Prostate gland (tissue), 2 donors: ENCODE data around the gene LRRTM4. TPM values are rescaled to one million over a fixed set of nuclear protein-coding genes. Genes with fewer than 3 reads are reported as not detected.

Experiments used
- DNase-seq: peaks from one replicate; pipeline ENCODE4 v3.0.0-alpha.2; 2019; ENCODE audit warnings: low spot score
- H3K27ac ChIP-seq, 2 donors: fragments of 200-600 bp; sonication (generic); 2 replicates each; pipeline ENCODE4 v1.5.1; 2017 to 2019
- H3K27me3 ChIP-seq: fragments of 200-600 bp; sonication (generic); replicated peaks from 2 replicates; pipeline ENCODE4 v1.5.1; 2019; ENCODE audit not compliant: insufficient read depth
- H3K36me3 ChIP-seq, 2 donors: fragments of 200-600 bp; sonication (generic); 1 replicate in 1 of 2; 2 replicates in 1 of 2; pipeline versions ENCODE4 v1.5.1 to v1.8.1; 2017 to 2019
- H3K4me1 ChIP-seq: fragments of 200-600 bp; sonication (generic); replicated peaks from 2 replicates; pipeline ENCODE4 v1.5.1; 2019
- H3K4me3 ChIP-seq, 2 donors: fragments of 200-600 bp; sonication (generic); 2 replicates each; pipeline ENCODE4 v1.5.1; 2017 to 2019
- H3K9me3 ChIP-seq: fragments of 200-600 bp; sonication (generic); 2 replicates; pipeline ENCODE4 v1.5.1; 2017
- CTCF ChIP-seq, 4 experiments: fragments of 200-600 bp in 2 of 4; fragments of 450-650 bp in 2 of 4; sonication (generic) in 2 of 4; IDR thresholded peaks; 1 replicate in 3 of 4; 2 replicates in 1 of 4; pipeline ENCODE4 v1.5.1; 2016 to 2019; ENCODE audit warnings: antibody characterized with exemption in 4 of 4, mild to moderate bottlenecking in 2 of 4, moderate library complexity in 2 of 4
- POLR2A ChIP-seq: fragments of 450-650 bp; IDR thresholded peaks from one replicate; pipeline ENCODE4 v1.6.1; 2016; ENCODE audit warnings: antibody characterized with exemption, mild to moderate bottlenecking
- POLR2AphosphoS5 ChIP-seq: sonication (generic); formaldehyde crosslinking; IDR thresholded peaks from one replicate; pipeline ENCODE4 v1.6.1; 2017; ENCODE audit warnings: antibody characterized with exemption
- WGBS: methylation state at CpG from one replicate; pipeline ENCODE4 v1.1.5; 2018; 5-methylcytosine and 5-hydroxymethylcytosine counted together
- intact Hi-C: fragments of 100-400 bp; cut with DNase I; formaldehyde crosslinking; loops from one replicate; pipeline ENCODE4 v1.14.2; 2022
- total RNA-seq, 2 donors: library from RNA; depleted of rRNA; stranded (reverse); fragments of >200 nt; gene quantifications; one replicate each; pipeline ENCODE4 v1.1.0, GENCODE V29; 2016

LRRTM4 gene
- total RNA-seq, 2 donors from 2014 or later = 0.09 to 6.2 TPM

- Histone ChIP-seq H3K4me3 (no peak overlapping the region), H3K9me3 (no peaks in the 10 kb centered on the region), H3K27me3 (no peaks in the 10 kb centered on the region), H3K4me1 (no peaks in the 10 kb centered on the region), H3K27ac (no peak overlapping the region), H3K36me3 (no peaks in the 10 kb centered on the region)
- WGBS = 85% methylated on average over 3 of the region's 3 CpGs
- intact Hi-C loops = no loop called here
- DNase-seq = no peak
- no peak for TF ChIP-seq POLR2AphosphoS5
- no peak for TF ChIP-seq POLR2A
- TF ChIP-seq CTCF (IDR thresholded peaks at IDR 0.05) = no peak
Observed at GRCh38 chr2:77268626-77269025, 253.6 kb downstream of the LRRTM4 start.

GRCh38 chr2:77232909-77233425 lies 289.2 kb downstream of the LRRTM4 start:
- Histone ChIP-seq H3K9me3 (no peaks in the 10 kb centered on the region), H3K4me1 (no peaks in the 10 kb centered on the region), H3K36me3 (no peaks in the 10 kb centered on the region), H3K27me3 (no peaks in the 10 kb centered on the region), H3K27ac (no peak overlapping the region), H3K4me3 (no peak overlapping the region)
- intact Hi-C loops = no loop called here
- TF ChIP-seq POLR2AphosphoS5 (no peak), POLR2A (no peak), CTCF (IDR thresholded peaks at IDR 0.05) (no peak)
- no peak for DNase-seq

- Histone ChIP-seq H3K9me3 (no peaks in the 10 kb centered on the region), H3K27ac (no peak overlapping the region), H3K27me3 (no peaks in the 10 kb centered on the region), H3K36me3 (no peaks in the 10 kb centered on the region), H3K4me3 (no peak overlapping the region), H3K4me1 (no peaks in the 10 kb centered on the region)
- DNase-seq = no peak
- WGBS = 82% methylated on average over 1 of the region's 1 CpG
- intact Hi-C loops = no loop called here
- no peak for TF ChIP-seq POLR2AphosphoS5
- no peak for TF ChIP-seq CTCF (IDR thresholded peaks at IDR 0.05)
- TF ChIP-seq POLR2A = no peak
Observed at GRCh38 chr2:77228391-77228790, 293.8 kb downstream of the LRRTM4 start.

- Histone ChIP-seq H3K36me3 (no peaks in the 10 kb centered on the region), H3K9me3 (no peaks in the 10 kb centered on the region), H3K4me1 (no peaks in the 10 kb centered on the region), H3K4me3 (no peak overlapping the region), H3K27me3 (no peaks in the 10 kb centered on the region), H3K27ac (no peak overlapping the region)
- no peak for DNase-seq
- no peak for TF ChIP-seq POLR2AphosphoS5
- TF ChIP-seq CTCF (IDR thresholded peaks at IDR 0.05) = no peak
- TF ChIP-seq POLR2A = no peak
- intact Hi-C loops = no loop called here
- WGBS = 77% methylated on average over 3 of the region's 3 CpGs
Observed at GRCh38 chr2:77210725-77211124, 311.5 kb downstream of the LRRTM4 start.

GRCh38 chr2:77207331-77207730 lies 314.8 kb downstream of the LRRTM4 start:
- no peak for DNase-seq
- intact Hi-C loops = no loop called here
- no peaks in the 10 kb centered on the region for H3K27me3 ChIP-seq
- H3K36me3 ChIP-seq = no peaks in the 10 kb centered on the region
- 88% methylated on average over 1 of the region's 1 CpG for WGBS
- TF ChIP-seq CTCF (IDR thresholded peaks at IDR 0.05) (no peak), POLR2A (no peak), POLR2AphosphoS5 (no peak)
- H3K9me3 ChIP-seq = no peaks in the 10 kb centered on the region
- H3K27ac ChIP-seq = no peak overlapping the region
- no peak overlapping the region for H3K4me3 ChIP-seq
- H3K4me1 ChIP-seq = no peaks in the 10 kb centered on the region
